ENCODE measurements around the gene SNTG2. TPM values are rescaled to one million over a fixed set of nuclear protein-coding genes. Genes with fewer than 3 reads are reported as not detected.

SNTG2 gene
- total and polyA plus RNA-seq, 2 donors (not counting 1 experiment from before 2014, with no cell fraction given), result 0.06 TPM; not detected in 1

DNA sequence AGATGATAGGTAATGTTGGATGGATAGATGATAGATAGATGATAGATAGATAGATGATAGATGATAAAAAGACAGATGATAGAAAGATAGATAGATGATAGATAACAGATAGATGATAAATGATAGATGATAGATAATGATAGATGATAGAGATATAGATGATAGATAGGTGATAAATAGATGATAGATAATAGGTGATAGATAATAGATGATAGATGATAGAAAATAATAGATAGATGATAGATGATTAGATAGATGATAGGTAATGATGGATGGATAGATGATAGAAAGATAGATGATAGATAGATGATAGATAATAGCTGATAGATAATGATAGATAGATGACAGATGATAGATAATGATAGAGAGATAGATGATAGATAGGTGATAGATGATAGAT, 31.0 kb upstream of the SNTG2 start:
- Histone ChIP-seq H3K27me3 (ENCODE audit: control insufficient read depth, insufficient read depth, low read length) (no peaks in the 10 kb centered on the region), H3K9ac (ENCODE audit: insufficient read depth, low read length) (no peak overlapping the region), H3K36me3 (ENCODE audit: control insufficient read depth, insufficient read depth, low read length) (no peaks in the 10 kb centered on the region), H3K4me2 (ENCODE audit: extremely low read depth, insufficient read depth, low read length) (no peak overlapping the region), H3K27ac (ENCODE audit: insufficient read depth, low read length) (no peak overlapping the region), H3K9me3 (ENCODE audit: control insufficient read depth, insufficient read depth, low read depth, low read length) (no peaks in the 10 kb centered on the region), H2AFZ (ENCODE audit: low read length) (no peak overlapping the region), H3K4me1 (ENCODE audit: control insufficient read depth, extremely low read depth, insufficient read depth, low read length) (no peaks in the 10 kb centered on the region), H4K20me1 (ENCODE audit: control insufficient read depth, extremely low read depth, insufficient read depth, low read length) (no peaks in the 10 kb centered on the region), H3K4me3 (replicated peaks in 1 of 4; ENCODE audit: control extremely low read depth in 1 of 4, insufficient read depth in 1 of 4, low read depth in 3 of 4, low read length in 4 of 4) (no peak overlapping the region), H3K79me2 (ENCODE audit: control insufficient read depth, insufficient read depth, low read length) (no peaks in the 10 kb centered on the region)
- TF ChIP-seq CTCF (conservative IDR thresholded peaks at IDR 0.05 in 1 of 2, IDR thresholded peaks at IDR 0.05 in 1 of 2; ENCODE audit: low read depth in 1 of 2, low read length in 2 of 2) (no peak), EZH2 (IDR thresholded peaks at IDR 0.05; ENCODE audit: low read length, missing control alignments) (no peak)
- no peak for DNase-seq (ENCODE audit: low read depth in 2 of 2)

GRCh38 chr2:920573-920972, 30.1 kb upstream of the SNTG2 start:
- no peaks in the 10 kb centered on the region for H3K9me3 ChIP-seq (ENCODE audit: control insufficient read depth, insufficient read depth, low read depth, low read length)
- H3K36me3 ChIP-seq (ENCODE audit: control insufficient read depth, insufficient read depth, low read length), result no peaks in the 10 kb centered on the region
- H3K4me1 ChIP-seq (ENCODE audit: control insufficient read depth, extremely low read depth, insufficient read depth, low read length), result no peaks in the 10 kb centered on the region
- H2AFZ ChIP-seq (ENCODE audit: low read length), result no peak overlapping the region
- no peaks in the 10 kb centered on the region for H3K27me3 ChIP-seq (ENCODE audit: control insufficient read depth, insufficient read depth, low read length)
- TF ChIP-seq EZH2 (IDR thresholded peaks at IDR 0.05; ENCODE audit: low read length, missing control alignments), result no peak
- no peak for TF ChIP-seq CTCF (conservative IDR thresholded peaks at IDR 0.05 in 1 of 2, IDR thresholded peaks at IDR 0.05 in 1 of 2; ENCODE audit: low read depth in 1 of 2, low read length in 2 of 2)
- no peak overlapping the region for H3K4me3 ChIP-seq (replicated peaks in 1 of 4; ENCODE audit: control extremely low read depth in 1 of 4, insufficient read depth in 1 of 4, low read depth in 3 of 4, low read length in 4 of 4)
- H4K20me1 ChIP-seq (ENCODE audit: control insufficient read depth, extremely low read depth, insufficient read depth, low read length), result no peaks in the 10 kb centered on the region
- H3K27ac ChIP-seq (ENCODE audit: insufficient read depth, low read length), result no peak overlapping the region
- DNase-seq (ENCODE audit: low read depth in 2 of 2), result no peak
- no peak overlapping the region for H3K9ac ChIP-seq (ENCODE audit: insufficient read depth, low read length)
- H3K4me2 ChIP-seq (ENCODE audit: extremely low read depth, insufficient read depth, low read length), result no peak overlapping the region
- H3K79me2 ChIP-seq (ENCODE audit: control insufficient read depth, insufficient read depth, low read length), result no peaks in the 10 kb centered on the region

DNA sequence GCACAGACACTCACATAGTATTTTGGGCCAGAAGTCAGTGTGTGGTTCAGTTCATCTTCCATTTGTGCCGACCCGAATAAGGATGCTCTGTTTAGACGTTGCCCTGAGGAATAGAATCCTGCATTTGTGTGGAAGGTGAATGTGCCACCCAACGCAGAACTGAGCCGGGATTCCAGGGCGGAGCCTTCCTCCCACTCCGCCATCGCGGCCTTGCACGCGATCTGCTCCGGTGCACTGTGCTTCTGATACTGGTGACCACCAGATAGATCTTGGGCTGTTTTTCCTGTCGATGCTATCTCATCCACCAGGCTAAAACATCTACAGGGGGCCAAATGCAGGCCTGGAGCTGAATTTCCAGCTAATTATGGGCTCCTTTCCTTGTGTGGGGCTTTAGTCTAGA, 29.6 kb upstream of the SNTG2 start:
- Histone ChIP-seq H3K4me3 (replicated peaks in 1 of 4; ENCODE audit: control extremely low read depth in 1 of 4, insufficient read depth in 1 of 4, low read depth in 3 of 4, low read length in 4 of 4) (no peak overlapping the region), H3K36me3 (ENCODE audit: control insufficient read depth, insufficient read depth, low read length) (no peaks in the 10 kb centered on the region), H3K9me3 (ENCODE audit: control insufficient read depth, insufficient read depth, low read depth, low read length) (no peaks in the 10 kb centered on the region), H3K79me2 (ENCODE audit: control insufficient read depth, insufficient read depth, low read length) (no peaks in the 10 kb centered on the region), H3K4me1 (ENCODE audit: control insufficient read depth, extremely low read depth, insufficient read depth, low read length) (no peaks in the 10 kb centered on the region), H3K27me3 (ENCODE audit: control insufficient read depth, insufficient read depth, low read length) (no peaks in the 10 kb centered on the region), H4K20me1 (ENCODE audit: control insufficient read depth, extremely low read depth, insufficient read depth, low read length) (no peaks in the 10 kb centered on the region), H3K27ac (ENCODE audit: insufficient read depth, low read length) (no peak overlapping the region), H2AFZ (ENCODE audit: low read length) (no peak overlapping the region), H3K4me2 (ENCODE audit: extremely low read depth, insufficient read depth, low read length) (no peak overlapping the region), H3K9ac (ENCODE audit: insufficient read depth, low read length) (no peak overlapping the region)
- no peak for DNase-seq (ENCODE audit: low read depth in 2 of 2)
- no peak for TF ChIP-seq EZH2 (IDR thresholded peaks at IDR 0.05; ENCODE audit: low read length, missing control alignments)
- no peak for TF ChIP-seq CTCF (conservative IDR thresholded peaks at IDR 0.05 in 1 of 2, IDR thresholded peaks at IDR 0.05 in 1 of 2; ENCODE audit: low read depth in 1 of 2, low read length in 2 of 2)
